ENCODE measurements around the gene LRRC14B. TPM values are rescaled to one million over a fixed set of nuclear protein-coding genes. Genes with fewer than 3 reads are reported as not detected.

Gene LRRC14B
- total and polyA plus RNA-seq, 4 donors = 0.09 TPM; not detected in 3

GRCh38 chr5:180286-180918, 10.9 kb upstream of the LRRC14B start:
- no peaks in the 10 kb centered on the region for H3K27me3 ChIP-seq (ENCODE audit: control insufficient read depth in 4 of 4, insufficient read depth in 4 of 4, low read length in 3 of 4)
- H3K4me1 ChIP-seq (ENCODE audit: control insufficient read depth in 4 of 4, insufficient read depth in 4 of 4, low read length in 3 of 4) = no peaks in the 10 kb centered on the region
- no peaks in the 10 kb centered on the region for H3K9me3 ChIP-seq (ENCODE audit: control insufficient read depth in 4 of 4, low read length in 3 of 4)
- H3K9ac ChIP-seq (ENCODE audit: low read depth in 1 of 2, low read length in 2 of 2) = no peak overlapping the region
- no peaks in the 10 kb centered on the region for H3K36me3 ChIP-seq (ENCODE audit: control insufficient read depth in 4 of 4, insufficient read depth in 3 of 4, low read depth in 1 of 4, low read length in 3 of 4)
- no peak overlapping the region for H3K4me3 ChIP-seq (ENCODE audit: low read depth in 1 of 3, low read length in 3 of 3)
- TF ChIP-seq RXRA (IDR thresholded peaks at IDR 0.05) (no peak), MAX (IDR thresholded peaks at IDR 0.05) (no peak), CTCF (IDR thresholded peaks at IDR 0.05; ENCODE audit: low read depth, low read length, missing input control) (no peak), TAF1 (conservative IDR thresholded peaks at IDR 0.05) (no peak), EGR1 (IDR thresholded peaks at IDR 0.05; ENCODE audit: low read depth in 2 of 2) (no peak), SP1 (IDR thresholded peaks at IDR 0.05) (no peak), JUND (IDR thresholded peaks at IDR 0.05) (no peak), ZBTB33 (IDR thresholded peaks at IDR 0.05) (no peak), YY1 (IDR thresholded peaks at IDR 0.05) (no peak), FOXA2 (IDR thresholded peaks at IDR 0.05) (no peak), GABPA (IDR thresholded peaks at IDR 0.05 in 1 of 2, conservative IDR thresholded peaks at IDR 0.05 in 1 of 2) (no peak), ATF3 (IDR thresholded peaks at IDR 0.05) (no peak)
- DNase-seq (ENCODE audit: low spot score) = no peak
- H3K27ac ChIP-seq (ENCODE audit: low read depth in 1 of 2, low read length in 2 of 2) = no peak overlapping the region
- 67% methylated on average over 13 of the region's 13 CpGs for WGBS

GRCh38 chr5:181160-181559, 10.1 kb upstream of the LRRC14B start:
- no peak for TF ChIP-seq FOXA1 (IDR thresholded peaks at IDR 0.05)
- TF ChIP-seq FOXA2 (IDR thresholded peaks at IDR 0.05) = no peak
- no peaks in the 10 kb centered on the region for H3K9me3 ChIP-seq (ENCODE audit: control insufficient read depth in 4 of 4, low read length in 3 of 4)
- H3K36me3 ChIP-seq (ENCODE audit: control insufficient read depth in 4 of 4, insufficient read depth in 3 of 4, low read depth in 1 of 4, low read length in 3 of 4) = no peaks in the 10 kb centered on the region
- no peaks in the 10 kb centered on the region for H3K27me3 ChIP-seq (ENCODE audit: control insufficient read depth in 4 of 4, insufficient read depth in 4 of 4, low read length in 3 of 4)
- 91% methylated on average over 9 of the region's 9 CpGs for WGBS
- no peak overlapping the region for H3K27ac ChIP-seq (ENCODE audit: low read depth in 1 of 2, low read length in 2 of 2)
- no peak for DNase-seq (ENCODE audit: low spot score)
- H3K4me3 ChIP-seq (ENCODE audit: low read depth in 1 of 3, low read length in 3 of 3) = no peak overlapping the region
- H3K9ac ChIP-seq (ENCODE audit: low read depth in 1 of 2, low read length in 2 of 2) = no peak overlapping the region
- H3K4me1 ChIP-seq (ENCODE audit: control insufficient read depth in 4 of 4, insufficient read depth in 4 of 4, low read length in 3 of 4) = no peaks in the 10 kb centered on the region

- Histone ChIP-seq H3K4me1 (ENCODE audit: control insufficient read depth in 4 of 4, insufficient read depth in 4 of 4, low read length in 3 of 4) (no peaks in the 10 kb centered on the region), H3K27me3 (ENCODE audit: control insufficient read depth in 4 of 4, insufficient read depth in 4 of 4, low read length in 3 of 4) (no peaks in the 10 kb centered on the region), H3K9ac (ENCODE audit: low read depth in 1 of 2, low read length in 2 of 2) (no peak overlapping the region), H3K9me3 (ENCODE audit: control insufficient read depth in 4 of 4, low read length in 3 of 4) (no peaks in the 10 kb centered on the region), H3K4me3 (ENCODE audit: low read depth in 1 of 3, low read length in 3 of 3) (no peak overlapping the region), H3K36me3 (ENCODE audit: control insufficient read depth in 4 of 4, insufficient read depth in 3 of 4, low read depth in 1 of 4, low read length in 3 of 4) (no peaks in the 10 kb centered on the region), H3K27ac (ENCODE audit: low read depth in 1 of 2, low read length in 2 of 2) (no peak overlapping the region)
- 90% methylated on average over 22 of the region's 22 CpGs for WGBS
- no peak for DNase-seq (ENCODE audit: low spot score)
- no peak for TF ChIP-seq YY1 (IDR thresholded peaks at IDR 0.05)
- no peak for TF ChIP-seq GABPA (IDR thresholded peaks at IDR 0.05 in 1 of 2, conservative IDR thresholded peaks at IDR 0.05 in 1 of 2)
- no peak for TF ChIP-seq TAF1 (conservative IDR thresholded peaks at IDR 0.05)
- no peak for TF ChIP-seq NR2F2 (IDR thresholded peaks at IDR 0.05)
- TF ChIP-seq HNF4A (conservative IDR thresholded peaks at IDR 0.05) = no peak
- no peak for TF ChIP-seq SP1 (IDR thresholded peaks at IDR 0.05)
- TF ChIP-seq JUND (IDR thresholded peaks at IDR 0.05) = no peak
- TF ChIP-seq EGR1 (IDR thresholded peaks at IDR 0.05; ENCODE audit: low read depth in 2 of 2) = no peak
- TF ChIP-seq FOXA1 (IDR thresholded peaks at IDR 0.05) = no peak
- no peak for TF ChIP-seq MAX (IDR thresholded peaks at IDR 0.05)
- TF ChIP-seq HNF4G (IDR thresholded peaks at IDR 0.05) = no peak
- no peak for TF ChIP-seq RAD21 (IDR thresholded peaks at IDR 0.05)
- TF ChIP-seq RXRA (IDR thresholded peaks at IDR 0.05) = no peak
- no peak for TF ChIP-seq ATF3 (IDR thresholded peaks at IDR 0.05)
- no peak for TF ChIP-seq REST (IDR thresholded peaks at IDR 0.05)
These were observed 9.7 kb upstream of the LRRC14B start for GRCh38 chr5:181566-181965.

Data from liver (tissue), 9 donors.